G401 (cell line): ENCODE data around the gene CRB2. TPM values are rescaled to one million over a fixed set of nuclear protein-coding genes. Genes with fewer than 3 reads are reported as not detected.

Experiments used
- DNase-seq: peaks from one replicate; pipeline ENCODE4 v3.0.0-alpha.2; 2015; ENCODE audit warnings: low spot score
- in situ Hi-C: cut with HindIII; loops from 2 replicates; pipeline ENCODE4 v1.10.0; 2016; ENCODE audit warnings: low sequenced_read_pairs, mixed read lengths
- total RNA-seq: library from RNA; depleted of rRNA; stranded (reverse); fragments of >200 nt; shearing (Covaris generic); gene quantifications from 2 replicates; pipeline ENCODE4 v1.2.3, GENCODE V29; 2014; rRNA removed

CRB2 gene
- total RNA-seq, 1 experiment from 2014 or later = 18.7 TPM

- in situ Hi-C loops = no loop called here
- DNase-seq = no peak
Measured at GRCh38 chr9:123425836-123426365, 69.9 kb downstream of the CRB2 start.

- in situ Hi-C loops = no loop called here
- DNase-seq = no peak
Measured at GRCh38 chr9:123426406-123426805, 70.4 kb downstream of the CRB2 start.

Other genes with a start within 250 kb of the CRB2 start
- 46.2 and 59.3 TPM in 2 replicates for gene STRBP, start 87.6 kb upstream of the CRB2 start, total RNA-seq